Endometrial microvascular endothelial cells (primary cell): Measurements from ENCODE around the gene LDB1. TPM values are rescaled to one million over a fixed set of nuclear protein-coding genes. Genes with fewer than 3 reads are reported as not detected.

ENCODE experiments used
- in situ Hi-C: cut with HindIII; loops from 2 replicates; pipeline ENCODE4 v1.10.0; 2017; ENCODE audit warnings: low sequenced_read_pairs, low pct_unique_long_range_greater_than_20kb; ENCODE audit errors: inconsistent ontology term
- total RNA-seq: library from RNA; depleted of rRNA; stranded (reverse); fragments of >200 nt; gene quantifications from one replicate; pipeline ENCODE4 v1.2.3, GENCODE V29; 2015; ENCODE audit errors: inconsistent ontology term

Gene LDB1, protein sequence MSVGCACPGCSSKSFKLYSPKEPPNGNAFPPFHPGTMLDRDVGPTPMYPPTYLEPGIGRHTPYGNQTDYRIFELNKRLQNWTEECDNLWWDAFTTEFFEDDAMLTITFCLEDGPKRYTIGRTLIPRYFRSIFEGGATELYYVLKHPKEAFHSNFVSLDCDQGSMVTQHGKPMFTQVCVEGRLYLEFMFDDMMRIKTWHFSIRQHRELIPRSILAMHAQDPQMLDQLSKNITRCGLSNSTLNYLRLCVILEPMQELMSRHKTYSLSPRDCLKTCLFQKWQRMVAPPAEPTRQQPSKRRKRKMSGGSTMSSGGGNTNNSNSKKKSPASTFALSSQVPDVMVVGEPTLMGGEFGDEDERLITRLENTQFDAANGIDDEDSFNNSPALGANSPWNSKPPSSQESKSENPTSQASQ
- total RNA-seq = 27.9 TPM

DNA sequence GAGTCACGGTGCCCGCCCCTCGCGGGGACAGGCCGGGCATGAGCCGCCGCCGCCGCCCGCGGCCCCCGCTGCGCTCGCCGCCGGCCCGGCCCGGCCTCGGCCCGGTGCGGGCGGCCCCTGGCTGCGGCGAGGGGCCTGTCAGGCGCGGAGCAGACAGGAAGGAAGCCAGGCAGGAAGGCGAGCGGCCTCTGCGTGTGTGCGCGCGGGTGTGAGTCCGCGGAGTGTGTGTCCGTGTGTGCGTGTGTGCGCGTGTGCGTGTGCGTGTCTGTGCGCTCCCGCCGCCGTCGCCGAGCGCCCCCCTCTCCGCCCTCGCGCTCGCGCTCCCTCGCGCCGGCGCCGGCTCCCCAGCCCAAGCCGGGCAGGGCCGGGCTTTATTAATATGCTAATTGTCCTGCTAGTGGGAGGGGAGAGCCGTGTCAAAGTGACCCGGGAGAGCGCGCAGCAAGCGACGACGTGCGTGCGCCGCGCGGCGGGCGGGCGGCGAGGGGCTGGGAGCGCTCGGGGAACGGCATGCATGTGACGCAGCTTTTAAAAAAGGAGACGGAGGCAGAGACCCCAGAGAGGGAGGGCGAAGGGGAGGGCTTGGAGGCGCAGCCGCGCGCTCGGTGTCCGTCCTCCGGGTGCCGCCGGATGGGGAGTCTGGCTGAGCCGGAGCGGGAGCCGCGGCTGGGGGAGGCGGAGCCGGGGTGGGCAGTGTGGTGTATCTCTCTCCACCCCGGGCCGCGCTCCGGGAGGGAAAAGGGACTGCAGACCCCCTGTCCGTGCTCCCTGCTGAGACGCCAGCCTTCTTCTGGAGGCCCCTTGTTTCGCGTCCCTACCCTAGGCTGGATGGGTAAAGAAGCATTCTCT is at the start of gene LDB1:
TSS of gene LDB1 (minus strand) at position 227 of the 849 bp plus-strand sequence. CDS start 258 bp downstream, outside the sequence.
- in situ Hi-C loops = no loop called here

DNA sequence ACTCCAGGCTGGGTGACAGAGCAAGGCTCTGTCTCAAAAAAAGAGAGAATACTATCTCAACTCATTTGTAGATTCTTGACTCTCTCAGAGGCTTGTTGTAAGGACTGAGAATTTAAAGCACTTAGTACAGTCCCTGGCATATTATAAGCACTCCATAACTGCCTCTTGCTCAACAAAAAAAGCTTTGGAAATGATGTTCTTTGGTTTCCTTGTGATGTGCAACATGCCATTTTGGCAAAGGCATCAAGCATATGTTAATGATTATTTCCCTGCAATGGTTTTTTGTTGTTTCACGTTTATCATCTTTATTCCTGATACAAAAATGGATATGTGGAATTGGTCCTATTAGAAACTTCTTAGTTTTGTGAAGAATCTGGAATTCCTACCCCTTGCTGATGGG is 47.7 kb upstream of the LDB1 start:
- in situ Hi-C loops = loop anchor here (10.0 kb wide), 1 partner anchor 187 kb away; no protein-coding TSS in a partner anchor

DNA sequence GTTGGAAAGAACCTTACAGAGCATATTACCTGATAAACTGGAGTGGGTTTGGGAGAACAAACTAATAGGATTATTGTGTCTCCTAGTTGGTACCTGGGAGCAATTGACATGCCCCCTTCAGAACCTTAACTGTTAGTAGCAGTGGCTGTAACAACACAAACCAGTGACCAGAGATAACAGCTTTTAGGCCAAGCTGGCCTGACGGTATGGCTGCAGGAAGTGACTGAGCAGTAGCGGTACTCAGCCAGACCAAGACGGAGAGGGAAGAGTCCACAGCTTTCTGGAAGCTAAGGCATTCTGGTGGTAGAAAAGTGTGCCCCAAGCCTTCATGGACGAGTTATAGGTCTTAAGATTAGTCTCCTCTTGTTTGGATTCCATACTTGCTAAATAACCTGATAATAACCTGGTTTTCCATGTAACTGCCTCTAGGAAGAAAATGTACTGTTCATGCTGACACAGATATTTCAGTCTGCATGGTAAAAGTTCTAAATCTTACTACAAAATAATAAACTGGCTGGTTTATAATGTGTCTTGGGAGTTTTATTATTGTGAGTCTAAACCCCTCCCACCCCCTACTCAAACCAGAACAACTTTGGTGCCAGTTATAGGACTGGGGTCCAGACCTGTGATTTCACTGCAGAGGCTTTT is 43.3 kb upstream of the LDB1 start:
- in situ Hi-C loops = loop anchor here (10.0 kb wide), 1 partner anchor 191 kb away; no protein-coding TSS in a partner anchor

DNA sequence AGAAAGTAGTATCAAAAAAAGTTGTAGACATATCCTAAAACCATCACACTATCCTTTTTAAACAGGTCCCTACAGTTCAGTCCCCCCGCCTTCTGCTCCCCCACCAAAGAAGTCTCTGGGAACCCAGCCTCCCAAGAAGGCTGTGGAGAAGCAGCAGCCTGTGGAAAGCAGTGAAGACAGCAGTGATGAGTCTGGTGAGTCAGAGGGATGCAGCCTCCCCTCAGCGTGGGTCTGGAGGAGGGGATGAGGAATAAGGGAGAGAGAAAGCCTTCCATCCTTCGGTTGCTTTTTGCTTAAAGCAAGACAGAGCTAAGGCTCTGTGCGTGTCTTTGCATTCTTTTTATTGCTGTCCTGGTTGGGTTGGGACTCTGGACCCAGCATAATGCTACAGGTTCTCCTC is 39.7 kb upstream of the LDB1 start:
- in situ Hi-C loops = loop anchor here (10.0 kb wide), 1 partner anchor 195 kb away; no protein-coding TSS in a partner anchor

DNA sequence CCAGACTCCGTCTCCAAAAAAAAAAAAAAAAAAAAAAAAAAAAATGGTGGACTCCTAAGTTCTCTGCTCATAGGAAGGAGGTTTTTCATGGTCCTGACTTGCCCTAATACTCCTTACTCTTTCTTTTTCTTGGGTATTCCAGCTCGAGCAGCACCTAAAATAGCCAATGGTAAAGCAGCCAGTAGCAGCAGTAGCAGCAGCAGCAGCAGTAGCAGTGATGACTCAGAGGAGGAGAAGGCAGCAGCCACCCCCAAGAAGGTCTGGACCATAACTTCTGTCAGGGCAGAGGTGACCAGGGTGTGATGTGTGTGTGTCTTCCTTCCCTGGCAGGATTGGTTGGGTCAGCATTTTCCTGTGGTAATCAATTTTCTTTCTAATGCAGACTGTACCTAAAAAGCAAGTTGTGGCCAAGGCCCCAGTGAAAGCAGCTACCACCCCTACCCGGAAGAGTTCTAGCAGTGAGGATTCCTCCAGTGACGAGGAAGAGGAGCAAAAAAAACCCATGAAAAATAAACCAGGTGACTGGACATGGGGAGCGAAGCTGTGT is 39.0 kb upstream of the LDB1 start:
- in situ Hi-C loops = no loop called here

DNA sequence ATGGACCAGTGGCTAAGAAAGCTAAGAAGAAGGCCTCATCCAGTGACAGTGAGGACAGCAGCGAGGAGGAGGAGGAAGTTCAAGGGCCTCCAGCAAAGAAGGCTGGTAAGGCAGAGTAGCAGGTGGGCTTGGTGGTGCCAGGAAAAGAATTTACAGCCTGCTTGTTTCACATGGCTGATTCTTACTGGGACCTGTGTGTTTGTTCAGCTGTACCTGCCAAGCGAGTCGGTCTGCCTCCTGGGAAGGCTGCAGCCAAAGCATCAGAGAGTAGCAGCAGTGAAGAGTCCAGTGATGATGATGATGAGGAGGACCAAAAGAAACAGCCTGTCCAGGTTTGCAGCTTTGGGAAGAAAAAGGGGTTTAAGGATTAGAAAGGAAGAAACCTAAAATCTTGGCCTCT is 37.1 kb upstream of the LDB1 start:
- in situ Hi-C loops = no loop called here

DNA sequence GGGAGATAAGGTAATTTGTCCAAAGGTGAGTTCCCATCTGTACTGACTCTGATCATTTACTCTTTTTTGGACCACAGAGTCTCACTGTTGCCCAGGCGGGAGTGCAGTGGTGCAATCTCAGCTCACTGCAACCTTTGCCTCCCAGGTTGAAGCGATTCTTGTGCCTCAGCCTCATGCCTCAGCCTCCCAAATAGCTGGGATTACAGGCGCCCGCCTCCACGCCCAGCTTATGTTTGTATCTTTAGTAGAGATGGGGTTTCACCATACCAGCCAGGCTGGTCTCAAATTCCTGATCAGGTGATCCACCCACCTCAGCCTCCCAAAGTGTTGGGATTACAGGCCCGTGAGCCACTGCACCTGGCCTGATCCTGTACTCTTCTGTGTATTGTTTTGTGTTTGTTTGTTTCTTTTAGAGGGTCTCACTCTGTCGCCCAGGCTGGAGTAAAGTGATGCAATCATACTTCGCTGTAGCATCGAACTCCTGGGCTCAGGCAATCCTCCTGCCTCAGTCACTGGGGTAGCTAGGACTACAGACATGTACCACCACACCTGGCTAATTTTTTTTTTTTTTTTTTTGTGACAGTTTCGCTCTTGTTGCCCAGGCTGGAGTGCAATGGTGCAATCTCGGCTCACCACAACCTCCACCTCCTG is 34.4 kb upstream of the LDB1 start:
- in situ Hi-C loops = no loop called here

DNA sequence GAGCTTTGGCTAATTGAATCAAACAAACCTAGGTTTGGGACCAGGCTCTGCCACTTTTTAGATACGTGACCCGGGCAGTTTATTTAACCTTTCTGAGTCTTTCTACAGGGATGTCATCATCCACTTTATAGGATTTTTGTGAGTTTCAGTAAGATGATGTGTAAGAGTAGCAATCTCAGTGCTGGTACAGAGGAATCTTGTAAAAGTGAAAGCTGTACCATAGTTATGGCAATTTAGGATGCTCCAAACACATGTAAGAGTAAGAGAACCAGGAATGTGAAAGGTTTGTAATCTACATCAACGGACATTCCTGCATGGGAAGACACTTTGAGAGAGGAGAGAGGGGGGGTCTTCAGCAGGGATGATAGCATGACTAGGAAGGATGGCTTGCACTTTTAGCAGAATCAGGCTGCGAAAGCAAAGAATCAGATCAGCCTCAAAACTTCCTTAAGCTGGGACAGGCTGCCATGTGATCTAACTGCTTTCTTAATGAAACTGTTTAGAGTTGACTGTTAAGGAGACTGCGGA is 33.0 kb upstream of the LDB1 start:
- in situ Hi-C loops = no loop called here

DNA sequence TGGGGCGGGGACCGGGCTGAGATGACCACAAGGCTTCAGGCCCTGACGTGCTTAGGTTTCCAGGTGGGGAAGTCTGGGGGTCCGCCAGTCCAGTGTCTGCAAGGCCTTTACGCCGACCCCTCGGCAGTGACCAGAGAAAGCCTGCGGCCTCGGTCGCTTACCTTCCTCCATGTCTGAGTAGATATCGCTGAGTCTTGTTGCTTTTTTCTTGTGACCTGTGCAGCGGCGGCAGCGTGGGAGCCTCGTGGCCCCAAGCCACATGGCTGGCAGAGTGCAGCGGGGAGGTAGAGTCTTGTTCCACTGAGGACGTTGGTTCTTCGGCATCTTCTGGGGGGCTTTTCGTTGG is 32.4 kb upstream of the LDB1 start:
- in situ Hi-C loops = no loop called here

DNA sequence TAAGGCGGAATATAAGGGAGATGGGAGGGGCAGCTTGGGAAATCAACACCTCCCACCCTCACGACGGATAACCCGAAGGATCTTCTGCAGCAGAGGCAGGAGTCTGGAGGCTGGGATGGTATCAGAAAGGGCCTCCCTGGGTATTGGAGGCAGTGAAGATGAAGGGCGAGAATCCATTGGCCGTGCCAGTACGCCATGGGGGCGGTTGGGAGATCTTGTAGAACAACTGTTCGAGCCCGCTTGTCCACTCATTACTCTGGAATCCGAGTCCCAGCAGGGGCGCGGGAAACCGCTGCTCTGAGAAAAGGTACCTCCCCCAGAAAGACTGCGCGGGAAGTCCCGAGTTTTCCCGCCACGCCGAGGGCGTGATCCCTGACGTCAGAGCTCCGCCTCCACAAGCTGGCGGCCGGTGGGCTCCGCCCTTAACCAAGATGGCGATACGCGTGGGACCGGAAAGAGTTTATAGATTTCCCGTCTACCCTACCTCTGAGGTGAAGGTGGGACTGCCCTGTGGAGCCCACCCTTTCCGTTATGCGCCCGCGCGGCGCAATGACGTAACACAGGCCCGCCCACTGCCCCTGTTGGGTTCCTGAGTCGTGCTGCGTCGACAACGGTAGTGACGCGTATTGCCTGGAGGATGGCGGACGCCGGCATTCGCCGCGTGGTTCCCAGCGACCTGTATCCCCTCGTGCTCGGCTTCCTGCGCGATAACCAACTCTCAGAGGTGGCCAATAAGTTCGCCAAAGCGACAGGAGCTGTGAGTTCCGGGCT is 31.8 kb upstream of the LDB1 start, which contains the start of gene NOLC1:
TSS of gene NOLC1 (plus strand) at position 616 of the 771 bp plus-strand sequence. CDS start at position 638, 22 bp downstream.
- in situ Hi-C loops = no loop called here

DNA sequence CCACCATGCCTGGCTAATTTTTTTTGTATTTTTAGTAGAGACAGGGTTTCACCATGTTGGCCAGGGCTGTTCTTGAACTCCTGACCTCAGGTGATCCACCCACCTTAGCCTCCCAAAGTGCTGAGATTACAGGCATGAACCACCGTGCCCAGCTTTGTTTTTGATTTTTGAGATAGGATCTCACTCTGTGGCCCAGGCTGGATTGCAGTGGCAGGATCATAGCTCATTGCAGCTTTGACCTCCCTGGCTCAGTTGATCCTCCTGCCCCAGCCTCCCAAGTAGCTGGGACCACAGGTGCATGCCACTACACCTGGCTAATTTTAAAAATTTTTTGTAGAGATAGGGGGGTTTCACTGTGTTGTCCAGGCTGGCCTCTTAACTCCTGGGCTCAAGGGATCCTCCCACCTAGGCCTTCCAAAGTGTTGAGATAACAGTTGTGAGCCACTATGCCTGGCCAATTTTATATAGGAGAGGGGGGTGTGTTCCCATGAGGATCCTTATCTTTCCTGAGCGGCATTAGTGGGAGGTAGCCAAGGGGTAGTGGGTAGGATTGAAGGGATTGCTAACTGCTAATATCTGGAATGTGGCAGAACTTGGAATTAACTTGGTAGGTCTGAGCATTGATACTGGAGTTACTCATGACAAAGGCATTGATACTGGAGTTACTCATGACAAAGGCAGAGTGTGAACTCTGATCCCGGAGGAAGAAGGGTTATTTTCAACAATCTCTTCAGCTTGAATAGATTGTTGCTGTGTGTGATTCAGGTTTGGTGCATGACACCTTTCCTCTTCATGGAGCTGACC is 31.0 kb upstream of the LDB1 start:
- in situ Hi-C loops = no loop called here

DNA sequence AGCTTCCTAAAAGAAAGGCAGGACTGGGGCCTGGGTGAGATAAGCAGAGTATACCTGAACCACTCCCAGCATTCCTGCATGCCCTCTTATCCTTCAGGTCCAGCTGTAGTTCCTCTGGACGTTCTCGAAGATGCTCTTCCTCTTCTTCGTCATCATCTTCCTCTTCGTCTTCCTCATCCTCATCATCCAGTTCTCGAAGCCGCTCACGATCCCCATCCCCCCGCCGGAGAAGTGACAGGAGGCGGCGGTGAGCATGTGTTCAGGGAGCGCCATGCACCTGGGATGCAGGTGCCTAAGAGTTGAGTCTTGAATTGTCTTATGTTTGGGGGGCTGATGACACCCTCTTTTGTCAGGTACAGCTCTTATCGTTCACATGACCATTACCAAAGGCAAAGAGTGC is 28.1 kb upstream of the LDB1 start:
- in situ Hi-C loops = no loop called here

DNA sequence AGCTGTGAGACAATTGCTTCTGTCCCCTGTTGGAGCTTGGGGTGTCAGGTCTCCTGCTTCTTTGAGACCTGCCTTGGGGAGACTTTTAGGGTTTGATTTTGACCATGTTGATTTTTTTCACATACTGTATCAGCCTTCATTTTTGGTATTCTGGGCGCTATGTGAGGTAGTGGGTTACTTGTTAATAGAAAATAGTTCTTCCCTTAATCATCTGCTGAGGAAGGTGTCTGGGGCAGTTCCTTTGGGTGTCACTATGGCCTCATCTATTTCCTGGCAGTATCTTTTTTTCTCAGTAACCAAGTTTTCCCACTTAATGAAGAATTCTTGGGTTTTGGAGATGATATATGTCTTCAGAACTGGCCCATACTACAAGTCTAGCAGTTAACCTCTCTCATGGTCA is 27.4 kb upstream of the LDB1 start:
- in situ Hi-C loops = no loop called here

DNA sequence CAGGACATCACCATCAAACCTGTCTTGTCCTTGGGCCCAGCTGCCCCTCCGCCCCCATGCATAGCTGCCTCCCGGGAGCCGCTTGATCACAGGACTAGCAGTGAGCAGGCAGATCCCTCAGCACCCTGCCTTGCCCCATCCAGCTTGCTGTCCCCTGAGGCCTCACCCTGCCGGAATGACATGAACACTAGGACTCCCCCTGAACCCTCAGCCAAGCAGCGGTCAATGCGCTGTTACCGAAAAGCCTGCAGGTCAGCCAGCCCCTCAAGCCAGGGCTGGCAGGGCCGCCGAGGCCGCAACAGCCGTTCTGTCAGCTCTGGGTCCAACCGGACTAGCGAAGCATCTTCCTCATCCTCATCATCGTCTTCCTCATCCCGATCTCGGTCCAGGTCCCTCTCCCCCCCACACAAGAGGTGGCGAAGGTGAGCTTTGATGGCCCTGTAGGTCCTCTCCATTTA is 26.8 kb upstream of the LDB1 start:
- in situ Hi-C loops = no loop called here

DNA sequence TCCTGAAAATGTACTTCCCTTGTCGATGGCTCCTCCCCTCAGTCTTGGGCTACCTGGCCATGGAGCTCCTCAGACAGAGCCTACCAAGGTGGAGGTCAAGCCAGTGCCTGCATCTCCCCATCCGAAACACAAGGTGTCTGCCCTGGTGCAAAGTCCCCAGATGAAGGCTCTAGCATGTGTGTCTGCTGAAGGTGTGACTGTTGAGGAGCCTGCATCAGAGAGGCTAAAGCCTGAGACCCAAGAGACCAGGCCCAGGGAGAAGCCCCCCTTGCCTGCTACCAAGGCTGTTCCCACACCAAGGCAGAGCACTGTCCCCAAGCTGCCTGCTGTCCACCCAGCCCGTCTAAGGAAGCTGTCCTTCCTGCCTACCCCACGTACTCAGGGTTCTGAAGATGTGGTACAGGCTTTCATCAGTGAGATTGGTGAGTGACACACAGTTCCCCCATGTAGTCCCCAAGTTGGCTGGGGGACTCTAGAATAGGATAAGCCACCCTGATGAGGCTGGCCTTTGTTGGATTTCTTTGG is 21.5 kb upstream of the LDB1 start:
- in situ Hi-C loops = no loop called here

DNA sequence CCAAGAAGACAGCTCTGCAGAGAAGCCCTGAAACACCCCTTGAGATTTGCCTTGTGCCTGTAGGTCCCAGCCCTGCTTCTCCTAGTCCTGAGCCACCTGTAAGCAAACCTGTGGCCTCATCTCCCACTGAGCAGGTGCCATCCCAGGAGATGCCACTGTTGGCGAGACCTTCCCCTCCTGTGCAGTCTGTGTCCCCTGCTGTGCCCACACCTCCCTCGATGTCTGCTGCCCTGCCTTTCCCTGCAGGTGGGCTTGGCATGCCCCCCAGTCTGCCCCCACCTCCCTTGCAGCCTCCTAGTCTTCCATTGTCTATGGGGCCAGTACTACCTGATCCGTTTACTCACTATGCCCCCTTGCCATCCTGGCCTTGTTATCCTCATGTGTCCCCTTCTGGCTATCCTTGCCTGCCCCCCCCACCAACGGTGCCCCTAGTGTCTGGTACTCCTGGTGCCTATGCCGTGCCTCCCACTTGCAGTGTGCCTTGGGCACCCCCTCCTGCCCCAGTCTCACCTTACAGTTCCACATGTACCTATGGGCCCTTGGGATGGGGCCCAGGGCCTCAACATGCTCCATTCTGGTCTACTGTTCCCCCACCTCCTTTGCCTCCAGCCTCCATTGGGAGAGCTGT is 20.9 kb upstream of the LDB1 start:
- in situ Hi-C loops = no loop called here
